Left lung (tissue), 10 donors: Measurements from ENCODE around the gene PRKN. TPM values are rescaled to one million over a fixed set of nuclear protein-coding genes. Genes with fewer than 3 reads are reported as not detected.

ENCODE experiments used
- ATAC-seq: fragments of 200-7000 bp; cut with Tn5 transposase; one replicate; pipeline ENCODE4 v1.9.1; 2020; ENCODE audit warnings: moderate library complexity
- DNase-seq, 4 donors: peaks; one replicate each; pipeline ENCODE4 v3.0.0-alpha.2; 2013 to 2020
- H3K27ac ChIP-seq, 2 donors: fragments of 200-600 bp; sonication (generic) in 1 of 2; one replicate each; pipeline versions ENCODE4 v1.5.0 to v1.8.0; 2020 to 2021
- H3K27me3 ChIP-seq, 2 donors: fragments of 200-600 bp; sonication (generic) in 1 of 2; one replicate each; pipeline versions ENCODE4 v1.5.0 to v1.8.0; 2020 to 2021
- H3K36me3 ChIP-seq, 2 donors: fragments of 200-600 bp; sonication (generic) in 1 of 2; one replicate each; pipeline versions ENCODE4 v1.5.0 to v1.8.0; 2020 to 2021
- H3K4me1 ChIP-seq, 2 donors: fragments of 200-600 bp; one replicate each; pipeline ENCODE4 v1.8.0; 2021
- H3K4me3 ChIP-seq, 2 donors: fragments of 200-600 bp; sonication (generic) in 1 of 2; one replicate each; pipeline versions ENCODE4 v1.5.0 to v1.8.0; 2020 to 2021; ENCODE audit warnings: mild to moderate bottlenecking in 1 of 2
- H3K9me3 ChIP-seq, 2 donors: fragments of 200-600 bp; sonication (generic) in 1 of 2; one replicate each; pipeline versions ENCODE4 v1.5.0 to v1.8.0; 2020 to 2021
- intact Hi-C, 2 donors: fragments of 100-400 bp; cut with DNase I; formaldehyde crosslinking; loops; one replicate each; pipeline versions ENCODE4 v1.11.2 to v1.14.2; 2022
- polyA plus RNA-seq, 6 donors: library from polyadenylated mRNA; unstranded; fragments of 120-200 nt; gene quantifications; one replicate each; pipeline ENCODE4 v1.2.1, GENCODE V29; 2013; ENCODE audit not compliant: insufficient read length in 6 of 6
- total RNA-seq, 2 donors: library from RNA; stranded (reverse); fragmentation: NEBNext Ultra II Directional; extraction: Animal tissue kit (Norgen Biotek cat#: 25700); gene quantifications; one replicate each; pipeline ENCODE4 v1.2.1, GENCODE V29; 2021
- TF ChIP-seq, protein P1 (sequence below), 2 donors: fragments of 200-600 bp; sonication (generic) in 1 of 2; IDR thresholded peaks; one replicate each; pipeline versions ENCODE4 v1.5.0 to v1.8.0; 2021; ENCODE audit warnings: antibody characterized with exemption in 2 of 2
- donor health status: DM: no; HTN: yes; CAD: no.
- donor health status: DM: no; HTN: no; CAD: no.

Gene PRKN
- total and polyA plus RNA-seq, 8 donors = 1.9 to 4.3 (median 2.5) TPM

DNA sequence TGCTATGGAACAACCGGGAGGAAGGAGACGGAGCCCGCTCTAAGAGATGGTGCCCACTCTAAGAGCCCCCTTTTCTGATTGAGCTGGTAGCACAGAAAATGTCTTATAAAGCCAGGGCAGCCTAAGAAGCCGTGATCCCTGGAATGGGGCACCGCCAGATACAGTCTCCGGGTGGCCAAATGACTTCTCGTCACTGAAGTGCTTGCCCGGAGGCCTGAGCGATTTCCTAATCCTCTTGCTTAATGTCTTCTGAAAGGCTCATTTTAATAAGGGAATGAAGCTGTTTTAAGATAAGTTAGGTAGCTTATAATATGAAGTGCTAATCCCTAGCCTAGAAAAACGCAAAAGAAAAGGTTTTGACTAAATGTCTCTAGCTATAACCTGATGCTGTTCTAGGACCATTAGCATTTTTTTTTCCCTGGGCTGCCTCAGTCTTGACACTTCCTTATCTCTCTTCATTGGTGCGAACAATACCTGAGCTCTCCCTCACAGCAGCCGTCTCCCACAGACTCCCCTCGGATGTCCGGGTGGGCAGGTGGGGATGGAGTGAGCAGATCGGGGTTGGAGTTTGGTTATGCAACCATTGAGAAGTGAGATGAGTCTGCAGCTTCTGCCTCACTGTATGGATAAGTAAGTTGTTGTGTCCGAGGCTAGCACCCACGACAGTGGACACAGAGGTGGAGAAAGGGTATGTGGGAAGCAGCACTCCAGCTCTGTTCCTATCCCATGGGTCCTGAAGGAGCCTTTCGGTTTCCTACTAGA is 894.3 kb downstream of the PRKN start:
- TF ChIP-seq, protein P1, sequence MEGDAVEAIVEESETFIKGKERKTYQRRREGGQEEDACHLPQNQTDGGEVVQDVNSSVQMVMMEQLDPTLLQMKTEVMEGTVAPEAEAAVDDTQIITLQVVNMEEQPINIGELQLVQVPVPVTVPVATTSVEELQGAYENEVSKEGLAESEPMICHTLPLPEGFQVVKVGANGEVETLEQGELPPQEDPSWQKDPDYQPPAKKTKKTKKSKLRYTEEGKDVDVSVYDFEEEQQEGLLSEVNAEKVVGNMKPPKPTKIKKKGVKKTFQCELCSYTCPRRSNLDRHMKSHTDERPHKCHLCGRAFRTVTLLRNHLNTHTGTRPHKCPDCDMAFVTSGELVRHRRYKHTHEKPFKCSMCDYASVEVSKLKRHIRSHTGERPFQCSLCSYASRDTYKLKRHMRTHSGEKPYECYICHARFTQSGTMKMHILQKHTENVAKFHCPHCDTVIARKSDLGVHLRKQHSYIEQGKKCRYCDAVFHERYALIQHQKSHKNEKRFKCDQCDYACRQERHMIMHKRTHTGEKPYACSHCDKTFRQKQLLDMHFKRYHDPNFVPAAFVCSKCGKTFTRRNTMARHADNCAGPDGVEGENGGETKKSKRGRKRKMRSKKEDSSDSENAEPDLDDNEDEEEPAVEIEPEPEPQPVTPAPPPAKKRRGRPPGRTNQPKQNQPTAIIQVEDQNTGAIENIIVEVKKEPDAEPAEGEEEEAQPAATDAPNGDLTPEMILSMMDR (IDR thresholded peaks at IDR 0.05) = no peak
- Histone ChIP-seq H3K4me3 (no peak overlapping the region), H3K27me3 (no peaks in the 10 kb centered on the region), H3K4me1 (no peaks in the 10 kb centered on the region), H3K36me3 (no peaks in the 10 kb centered on the region), H3K27ac (no peak overlapping the region), H3K9me3 (no peaks in the 10 kb centered on the region)
- intact Hi-C loops = no loop called here
- DNase-seq (peak in 1 of 4 donors; percentile 31), ATAC-seq (no peak)

DNA sequence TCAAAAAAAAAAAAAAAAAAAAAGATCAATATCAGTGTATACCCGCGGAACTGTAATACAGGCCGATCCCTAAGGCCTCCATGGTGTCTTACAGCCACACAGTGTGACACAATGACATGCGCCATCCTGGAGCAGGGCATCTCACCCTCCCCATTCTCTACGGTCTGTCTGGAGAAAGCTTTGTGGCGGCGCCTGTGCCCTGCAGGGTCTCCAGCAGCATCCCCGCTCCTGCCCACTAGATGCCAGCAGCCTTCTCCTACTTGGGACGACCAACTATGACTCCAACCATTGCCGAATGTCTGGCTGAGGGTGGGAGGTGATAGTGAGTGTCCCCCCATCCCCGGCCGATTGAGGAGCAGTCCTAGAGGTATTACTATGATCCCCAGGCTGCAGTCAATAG is 894.9 kb downstream of the PRKN start:
- DNase-seq = no peak
- intact Hi-C loops = no loop called here
- Histone ChIP-seq H3K4me3 (no peak overlapping the region), H3K27ac (no peak overlapping the region), H3K27me3 (no peaks in the 10 kb centered on the region), H3K36me3 (no peaks in the 10 kb centered on the region), H3K4me1 (no peaks in the 10 kb centered on the region), H3K9me3 (no peaks in the 10 kb centered on the region)
- TF ChIP-seq, protein P1 (IDR thresholded peaks at IDR 0.05) = no peak
- no peak for ATAC-seq

DNA sequence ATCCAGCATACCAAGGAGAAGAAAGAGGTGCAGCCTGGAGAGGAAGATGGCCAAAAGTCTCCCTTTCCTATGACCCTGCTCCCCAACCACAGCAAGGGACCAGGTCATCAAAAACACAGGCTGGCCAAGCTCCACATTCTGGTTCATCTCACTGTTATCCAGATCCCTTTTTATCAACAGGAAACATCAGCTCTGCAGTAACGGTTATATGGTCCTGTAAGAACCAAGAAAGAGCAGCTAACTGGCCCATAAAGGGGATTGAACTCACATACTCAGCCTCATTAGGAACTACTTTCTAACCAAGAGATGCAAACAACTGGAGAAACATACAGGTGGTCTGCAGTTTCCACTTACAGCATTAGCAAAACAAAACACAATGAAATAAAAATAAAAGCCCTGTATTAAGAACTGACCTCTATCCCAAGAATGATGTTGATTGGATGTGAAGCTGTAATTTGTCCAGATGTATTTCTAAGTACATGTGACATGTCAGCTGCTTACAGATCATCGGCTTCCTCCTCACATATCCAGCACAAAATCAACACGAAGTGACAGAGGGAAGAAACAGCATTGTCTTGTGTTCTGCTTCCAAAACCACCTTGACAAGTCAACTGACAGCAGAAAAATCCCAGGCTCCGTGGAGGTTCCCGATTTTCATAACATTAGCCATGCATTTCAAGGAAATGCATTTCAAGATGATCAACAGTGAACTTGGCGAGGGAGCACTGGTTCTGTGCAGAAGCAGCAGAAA is 896.5 kb downstream of the PRKN start:
- Histone ChIP-seq H3K27me3 (no peaks in the 10 kb centered on the region), H3K9me3 (no peaks in the 10 kb centered on the region), H3K27ac (no peak overlapping the region), H3K4me3 (no peak overlapping the region), H3K4me1 (no peaks in the 10 kb centered on the region), H3K36me3 (no peaks in the 10 kb centered on the region)
- ATAC-seq (no peak), DNase-seq (no peak)
- intact Hi-C loops = no loop called here
- TF ChIP-seq, protein P1 (IDR thresholded peaks at IDR 0.05) = no peak

DNA sequence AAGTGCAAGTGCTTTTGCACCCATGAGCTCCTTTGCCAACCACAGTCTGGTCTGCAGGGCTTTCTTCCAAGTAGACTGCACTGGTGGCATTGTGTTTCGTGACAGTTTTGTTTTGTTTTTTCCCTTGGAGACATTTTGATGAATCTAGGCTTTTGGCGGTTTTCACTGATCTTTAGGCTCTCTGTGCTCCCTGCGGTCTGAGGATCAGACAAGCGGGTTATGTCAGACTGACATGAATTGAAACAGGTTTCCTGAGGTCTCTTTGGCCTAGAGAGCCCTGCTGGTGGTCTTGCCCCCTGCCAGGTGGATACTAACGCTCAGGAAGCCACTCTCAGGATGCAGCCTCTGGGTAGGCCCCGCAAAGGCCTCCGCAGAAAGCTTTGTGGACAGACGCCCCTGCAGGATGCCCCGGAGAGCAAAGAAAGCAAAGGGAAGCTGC is 898.3 kb downstream of the PRKN start:
- TF ChIP-seq, protein P1 (IDR thresholded peaks at IDR 0.05) = no peak
- H3K27me3 ChIP-seq = no peaks in the 10 kb centered on the region
- H3K27ac ChIP-seq = no peak overlapping the region
- H3K4me3 ChIP-seq = no peak overlapping the region
- no peaks in the 10 kb centered on the region for H3K36me3 ChIP-seq
- no peaks in the 10 kb centered on the region for H3K9me3 ChIP-seq
- intact Hi-C loops = no loop called here
- no peak for ATAC-seq
- H3K4me1 ChIP-seq = no peaks in the 10 kb centered on the region
- no peak for DNase-seq

DNA sequence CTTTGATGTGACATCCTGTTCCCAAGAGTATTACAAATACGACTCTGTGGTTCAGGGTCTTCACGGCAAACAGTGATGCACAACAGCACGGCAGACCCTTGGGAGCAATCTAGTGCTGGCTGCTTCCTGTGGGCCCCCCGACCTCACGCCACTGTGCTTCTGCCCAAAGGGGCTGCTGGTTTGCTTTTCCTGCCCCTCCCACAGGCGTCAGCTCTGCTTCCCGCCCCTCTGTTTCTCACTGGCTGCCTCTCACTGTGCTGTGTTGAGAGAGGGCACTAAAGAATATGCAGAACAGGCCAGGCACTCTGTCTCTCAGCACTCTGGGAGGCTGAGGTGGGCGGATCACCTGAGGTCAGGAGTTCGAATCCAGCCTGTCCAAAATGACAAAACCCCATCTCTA is 899.2 kb downstream of the PRKN start:
- TF ChIP-seq, protein P1 (IDR thresholded peaks at IDR 0.05) = no peak
- intact Hi-C loops = no loop called here
- ATAC-seq (no peak), DNase-seq (no peak)
- Histone ChIP-seq H3K9me3 (no peaks in the 10 kb centered on the region), H3K36me3 (no peaks in the 10 kb centered on the region), H3K27me3 (no peaks in the 10 kb centered on the region), H3K27ac (no peak overlapping the region), H3K4me1 (no peaks in the 10 kb centered on the region), H3K4me3 (no peak overlapping the region)
